Mucosa of descending colon (tissue), 3 donors: ENCODE data around the gene MEGF11. TPM values are rescaled to one million over a fixed set of nuclear protein-coding genes. Genes with fewer than 3 reads are reported as not detected.

ENCODE experiments used
- ATAC-seq: fragments of 200-7000 bp; cut with Tn5 transposase; one replicate; pipeline ENCODE4 v1.9.1; 2020; ENCODE audit warnings: mild to moderate bottlenecking, moderate library complexity
- DNase-seq, 3 donors: peaks; one replicate each; pipeline ENCODE4 v3.0.0-alpha.2; 2020
- H3K36me3 ChIP-seq: fragments of 200-600 bp; one replicate; pipeline ENCODE4 v1.8.0; 2021; ENCODE audit warnings: low read depth, mild to moderate bottlenecking
- H3K4me1 ChIP-seq: fragments of 200-600 bp; one replicate; pipeline ENCODE4 v1.8.0; 2021; ENCODE audit warnings: low read depth, mild to moderate bottlenecking
- H3K4me3 ChIP-seq: fragments of 200-600 bp; one replicate; pipeline ENCODE4 v1.8.0; 2021; ENCODE audit warnings: mild to moderate bottlenecking
- H3K9me3 ChIP-seq: fragments of 200-600 bp; one replicate; pipeline ENCODE4 v1.8.0; 2021; ENCODE audit warnings: mild to moderate bottlenecking
- intact Hi-C, 2 donors: fragments of 100-400 bp; cut with DNase I in 1 of 2; cut with micrococcal nuclease in 1 of 2; formaldehyde crosslinking; loops; one replicate each; pipeline versions ENCODE4 v1.11.0 to v1.11.1; 2022; cut with DNase I, micrococcal nuclease
- microRNA-seq: library from miRNA; unstranded; fragments of <30 nt; microRNA quantifications from one replicate; pipeline ENCODE4, GENCODE V29; 2019
- total RNA-seq, 3 donors: library from RNA; stranded (reverse); fragmentation: NEBNext Ultra II Directional in 2 of 3; extraction: Animal tissue kit (Norgen Biotek cat#: 25700) in 2 of 3; gene quantifications; one replicate each; pipeline versions ENCODE4 v1.2.1 to v1.2.4, GENCODE V29; 2021 to 2023
- TF ChIP-seq, protein P1 (sequence below): fragments of 200-600 bp; IDR thresholded peaks from one replicate; pipeline ENCODE4 v1.8.0; 2022; ENCODE audit warnings: antibody characterized with exemption, mild to moderate bottlenecking
- donor health status: DM: no; HTN: no; CAD: no; lungs with moderate emphysema.
- donor health status: DM: no; HTN: no; CAD: no.
- donor health status: DM: no; HTN: yes; CAD: no.

Gene MEGF11
- total RNA-seq, 3 donors from 2014 or later: 0.12 to 0.29 (median 0.19) TPM

DNA sequence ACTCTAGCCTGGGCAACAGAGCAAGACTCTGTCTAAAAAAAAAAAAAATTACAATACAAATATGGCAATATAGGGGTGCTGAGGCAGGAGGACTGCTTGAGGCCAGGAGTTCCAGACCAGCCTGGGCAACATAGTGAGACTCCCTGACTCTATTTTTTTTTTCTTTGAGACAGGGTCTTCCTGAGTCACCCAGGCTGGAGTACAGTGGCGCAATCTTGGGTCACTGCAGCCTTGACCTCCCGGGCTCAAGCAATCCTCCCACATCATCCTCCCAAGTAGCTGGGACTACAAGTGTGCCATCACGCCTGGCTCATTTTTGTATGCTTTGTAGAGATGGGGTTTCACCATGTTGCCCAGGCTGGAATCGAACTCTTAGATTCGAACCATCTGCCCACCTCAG is 401.6 kb downstream of the MEGF11 start:
- Histone ChIP-seq H3K9me3 (no peaks in the 10 kb centered on the region), H3K36me3 (no peaks in the 10 kb centered on the region), H3K4me1 (no peaks in the 10 kb centered on the region), H3K4me3 (no peak overlapping the region)
- TF ChIP-seq, protein P1, sequence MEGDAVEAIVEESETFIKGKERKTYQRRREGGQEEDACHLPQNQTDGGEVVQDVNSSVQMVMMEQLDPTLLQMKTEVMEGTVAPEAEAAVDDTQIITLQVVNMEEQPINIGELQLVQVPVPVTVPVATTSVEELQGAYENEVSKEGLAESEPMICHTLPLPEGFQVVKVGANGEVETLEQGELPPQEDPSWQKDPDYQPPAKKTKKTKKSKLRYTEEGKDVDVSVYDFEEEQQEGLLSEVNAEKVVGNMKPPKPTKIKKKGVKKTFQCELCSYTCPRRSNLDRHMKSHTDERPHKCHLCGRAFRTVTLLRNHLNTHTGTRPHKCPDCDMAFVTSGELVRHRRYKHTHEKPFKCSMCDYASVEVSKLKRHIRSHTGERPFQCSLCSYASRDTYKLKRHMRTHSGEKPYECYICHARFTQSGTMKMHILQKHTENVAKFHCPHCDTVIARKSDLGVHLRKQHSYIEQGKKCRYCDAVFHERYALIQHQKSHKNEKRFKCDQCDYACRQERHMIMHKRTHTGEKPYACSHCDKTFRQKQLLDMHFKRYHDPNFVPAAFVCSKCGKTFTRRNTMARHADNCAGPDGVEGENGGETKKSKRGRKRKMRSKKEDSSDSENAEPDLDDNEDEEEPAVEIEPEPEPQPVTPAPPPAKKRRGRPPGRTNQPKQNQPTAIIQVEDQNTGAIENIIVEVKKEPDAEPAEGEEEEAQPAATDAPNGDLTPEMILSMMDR: no peak
- intact Hi-C loops: no loop called here
- DNase-seq: no peak
- no peak for ATAC-seq

DNA sequence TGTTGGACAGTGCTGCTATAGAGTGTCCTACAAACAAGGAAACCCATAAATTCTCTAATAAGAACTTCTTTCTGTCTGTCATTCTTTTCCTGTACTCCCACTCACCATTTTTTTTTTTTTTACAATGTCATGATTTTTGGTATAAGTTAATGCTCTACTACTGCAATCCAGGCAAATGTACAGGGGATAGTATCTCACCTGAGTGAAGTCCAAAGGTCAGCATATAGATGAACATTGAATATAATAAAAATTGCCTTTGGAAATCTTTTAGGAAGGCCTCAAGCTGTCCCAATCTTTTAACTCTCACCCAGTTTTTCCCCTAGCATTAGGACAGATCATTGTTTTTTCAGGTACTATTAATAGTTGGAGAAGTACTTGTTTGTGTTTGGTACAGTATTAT is 405.6 kb downstream of the MEGF11 start:
- intact Hi-C loops: no loop called here
- TF ChIP-seq, protein P1: no peak
- Histone ChIP-seq H3K9me3 (no peaks in the 10 kb centered on the region), H3K36me3 (no peaks in the 10 kb centered on the region), H3K4me3 (no peak overlapping the region), H3K4me1 (no peaks in the 10 kb centered on the region)
- ATAC-seq (peak; percentile 77), DNase-seq (no peak)

DNA sequence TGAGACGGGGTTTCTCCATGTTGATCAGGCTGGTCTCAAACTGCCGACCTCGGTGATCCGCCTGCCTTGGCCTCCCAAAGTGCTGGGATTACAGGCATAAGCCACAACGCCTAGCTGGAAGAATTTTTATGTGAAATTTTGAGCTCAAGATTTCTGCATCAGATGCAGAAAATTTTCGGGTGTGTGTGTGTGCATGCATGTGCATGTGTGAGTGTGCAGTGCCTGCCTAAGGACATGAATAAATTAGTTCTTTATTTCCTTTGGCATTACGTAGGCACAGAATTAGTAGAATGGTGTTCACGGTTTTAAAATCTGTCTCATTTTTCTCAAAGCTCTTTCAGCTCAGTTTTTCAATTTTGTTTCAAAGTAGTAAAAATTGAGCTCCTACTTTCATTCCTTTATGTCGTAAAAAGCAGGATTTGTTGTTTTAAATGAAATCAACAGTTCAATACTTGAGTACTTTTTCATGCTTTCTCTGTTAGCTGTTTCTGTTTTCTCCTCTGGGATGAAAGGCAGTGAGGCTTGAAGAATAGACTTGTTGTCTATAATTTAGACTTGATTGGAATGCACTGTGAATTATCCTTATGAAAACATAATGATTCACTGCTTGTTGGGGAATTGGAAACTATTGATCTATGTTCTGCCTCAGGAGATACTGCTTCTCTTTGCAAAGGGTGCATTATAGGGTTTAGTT is 407.6 kb downstream of the MEGF11 start:
- intact Hi-C loops: no loop called here
- DNase-seq: no peak
- H3K36me3 ChIP-seq: no peaks in the 10 kb centered on the region
- no peaks in the 10 kb centered on the region for H3K4me1 ChIP-seq
- no peak for ATAC-seq
- TF ChIP-seq, protein P1: no peak
- no peaks in the 10 kb centered on the region for H3K9me3 ChIP-seq
- no peak overlapping the region for H3K4me3 ChIP-seq

Small RNA genes lying within 50 kb of the gene (microRNA-seq; reads per million reads assigned to microRNA genes)
- not detected for gene MIR4311

Other genes starting within 250 kb of the MEGF11 start
- gene DIS3L, start 39.8 kb upstream of the MEGF11 start, total RNA-seq: 10 to 100 TPM; 15.5 to 31.9 (median 23.9) TPM
- 1 to 10 TPM; 5.8 to 7.0 (median 5.9) TPM for gene TIPIN, start 102.9 kb upstream of the MEGF11 start, total RNA-seq
- 10 to 100 TPM; 34.4 to 45.3 (median 44.0) TPM for gene MAP2K1, start 133.2 kb upstream of the MEGF11 start, total RNA-seq
- 10 to 100 TPM; 17.5 to 31.8 (median 21.1) TPM for gene SNAPC5, start 244.0 kb upstream of the MEGF11 start, total RNA-seq